GM19467 (cell line): ENCODE data around the gene KRT1.
"Not testable (repeated sequence)": the region's sequence is repeated elsewhere in the genome, so short reads cannot be mapped to it uniquely, and the experiment has no call there.

Experiments
- ATAC-seq: cut with Tn5 transposase; IDR thresholded peaks from one replicate; pipeline ENCODE4 v1.9.1; 2021; ENCODE audit warnings: mild to moderate bottlenecking, moderate library complexity; ENCODE audit not compliant: unreplicated experiment

The KRT1 gene

GRCh38 chr12:52680363-52680762, at the start of gene KRT1:
TSS of gene KRT1 (minus strand) at chr12:52680407. CDS start at chr12:52680348, 59 bp downstream.
- no peak for ATAC-seq

DNA sequence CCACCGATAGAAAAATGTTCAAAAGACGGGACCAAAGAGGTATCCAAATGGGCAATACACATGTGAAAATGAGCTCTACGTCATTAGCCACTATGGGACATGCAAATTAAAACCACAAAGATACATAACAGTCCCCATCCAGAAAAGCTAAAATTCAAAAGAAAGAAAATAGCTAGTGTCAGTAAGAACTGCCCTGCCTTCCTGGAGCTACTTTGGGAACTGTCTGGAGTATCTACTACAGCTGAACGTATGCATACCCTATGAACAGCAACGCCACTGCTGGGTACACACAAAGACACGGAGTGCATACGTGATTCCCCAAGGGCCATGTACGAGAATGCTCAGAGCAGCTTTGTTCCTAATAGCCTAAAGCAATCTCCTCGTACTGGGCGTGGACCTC, 48.9 kb upstream of the KRT1 start:
- no peak for ATAC-seq

DNA sequence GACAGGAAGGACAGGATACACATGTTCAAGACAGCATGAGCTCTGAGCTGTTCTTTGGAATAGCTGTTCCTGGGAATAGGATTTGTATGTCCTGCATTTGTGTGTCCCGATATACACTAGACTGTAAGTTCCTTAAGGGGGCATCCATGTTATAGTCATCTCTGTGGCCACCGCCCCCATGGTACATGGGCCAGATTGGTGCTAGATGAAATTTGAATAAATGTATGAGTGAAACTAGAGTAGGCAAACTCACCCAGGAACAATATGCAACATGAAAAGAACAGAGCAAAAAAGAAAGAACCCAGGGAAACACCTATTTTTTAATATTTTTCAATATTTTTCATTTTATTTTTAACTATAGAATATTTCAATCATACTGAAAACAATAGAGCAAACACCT, 48.2 kb upstream of the KRT1 start:
- no peak for ATAC-seq

DNA sequence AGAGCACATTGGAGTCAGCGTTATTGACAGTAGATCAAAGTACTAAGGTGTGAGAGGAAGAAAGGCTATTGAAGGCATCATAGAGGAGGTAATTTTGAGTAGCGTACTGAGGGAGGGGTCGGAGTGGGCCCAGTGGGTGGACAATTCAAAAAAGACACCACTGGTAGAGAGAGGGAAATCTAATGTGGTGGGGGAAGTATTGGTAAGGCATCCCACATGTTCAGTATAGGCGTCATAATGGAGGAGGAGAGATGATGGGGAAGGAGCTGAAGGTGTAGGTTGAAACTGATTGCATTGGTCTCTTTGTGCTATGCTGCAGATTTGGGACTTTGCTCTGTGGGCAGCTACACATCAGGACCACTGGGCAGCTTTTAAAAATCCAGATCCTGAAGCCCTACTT, 46.8 kb upstream of the KRT1 start:
- ATAC-seq, result no peak

DNA sequence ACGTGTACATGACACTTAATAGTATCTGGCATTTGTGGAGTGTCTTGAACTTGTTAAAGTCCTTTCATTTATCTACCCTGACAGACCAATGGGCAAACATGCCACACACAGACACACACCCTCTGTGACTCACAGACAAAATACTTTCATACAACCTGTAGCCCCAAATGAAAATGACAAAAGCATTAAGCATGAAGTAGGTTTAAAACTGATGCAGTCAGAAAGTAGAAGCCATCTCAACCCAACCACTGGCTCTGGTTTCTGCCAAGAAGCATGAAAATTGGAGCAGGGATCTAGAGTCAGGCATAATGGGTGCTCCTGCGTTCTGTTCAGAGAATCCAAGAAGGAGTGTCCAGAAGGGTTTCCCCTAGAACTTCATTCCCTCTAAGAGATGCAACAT, 46.2 kb upstream of the KRT1 start:
- no peak for ATAC-seq

DNA sequence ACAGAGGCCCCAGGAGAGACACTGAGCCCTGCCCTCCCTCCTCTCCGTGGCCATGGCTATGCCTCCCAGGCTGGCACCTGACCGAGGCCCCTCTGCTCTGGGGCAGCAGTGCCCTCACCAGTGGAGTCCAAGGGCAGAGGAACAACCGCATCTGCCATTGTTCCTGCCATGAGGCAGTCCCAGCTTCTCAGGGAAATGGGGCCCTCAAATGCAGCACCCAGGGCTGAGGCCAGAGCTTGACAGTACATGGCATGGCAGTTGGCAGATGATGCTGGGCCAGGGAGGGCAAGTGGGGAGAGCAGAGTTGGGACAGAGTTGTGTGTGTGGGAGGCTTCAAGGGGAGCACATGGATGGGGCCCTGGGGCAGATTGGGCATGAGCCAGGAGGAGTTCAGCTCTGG, 44.2 kb upstream of the KRT1 start:
- no peak for ATAC-seq

DNA sequence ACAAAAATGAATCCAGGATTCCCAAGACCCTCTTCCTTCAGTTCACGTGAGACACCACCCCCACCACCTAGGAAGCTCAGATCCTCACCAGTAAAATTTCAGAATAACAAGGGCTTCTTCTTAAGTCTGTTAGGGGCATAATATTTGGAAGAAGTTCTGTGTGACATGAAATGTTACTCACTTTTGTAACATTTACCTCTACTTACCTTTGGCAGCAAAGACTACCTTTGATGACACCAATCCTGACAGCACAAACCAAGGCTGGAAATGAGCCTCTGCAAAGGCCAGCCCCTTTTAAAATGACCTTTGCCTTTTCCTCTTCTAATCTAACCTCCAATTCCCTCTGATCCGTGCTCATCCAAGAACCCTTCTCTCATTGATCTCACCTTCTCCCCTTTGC, 42.5 kb upstream of the KRT1 start:
- ATAC-seq, result no peak

DNA sequence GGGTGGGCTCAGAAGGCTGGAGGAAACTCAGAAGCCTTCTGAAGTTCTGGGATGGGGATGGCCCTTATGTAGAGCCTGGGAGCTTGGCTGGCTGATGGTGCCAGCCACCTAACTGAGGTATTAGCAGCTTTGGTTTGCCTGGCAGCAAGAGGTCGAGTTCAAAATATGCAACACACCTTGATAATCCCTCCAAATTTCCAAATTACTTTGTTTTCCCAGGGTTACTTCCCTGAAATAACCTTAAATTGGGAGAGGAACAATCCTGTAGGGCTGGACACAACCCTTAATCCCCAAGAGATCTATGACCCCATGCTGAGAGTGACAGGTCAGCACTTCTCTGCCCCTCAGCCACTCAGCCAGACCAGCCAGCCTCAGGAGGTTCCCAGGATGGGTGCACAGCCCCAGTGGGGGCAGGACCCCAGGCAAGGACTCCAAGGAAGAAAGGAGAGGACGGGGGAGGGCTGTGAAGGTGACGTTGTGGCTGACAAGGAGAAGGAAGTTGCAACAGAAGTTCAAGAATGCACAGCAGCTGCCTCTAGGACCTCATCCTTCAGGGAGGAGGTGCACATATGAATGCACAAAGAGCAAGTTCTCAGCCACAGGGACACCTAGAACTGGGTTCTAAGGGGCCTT, 41.7 kb upstream of the KRT1 start:
- no peak for ATAC-seq

GRCh38 chr12:52720365-52720886, 40.2 kb upstream of the KRT1 start:
- ATAC-seq, result no peak

DNA sequence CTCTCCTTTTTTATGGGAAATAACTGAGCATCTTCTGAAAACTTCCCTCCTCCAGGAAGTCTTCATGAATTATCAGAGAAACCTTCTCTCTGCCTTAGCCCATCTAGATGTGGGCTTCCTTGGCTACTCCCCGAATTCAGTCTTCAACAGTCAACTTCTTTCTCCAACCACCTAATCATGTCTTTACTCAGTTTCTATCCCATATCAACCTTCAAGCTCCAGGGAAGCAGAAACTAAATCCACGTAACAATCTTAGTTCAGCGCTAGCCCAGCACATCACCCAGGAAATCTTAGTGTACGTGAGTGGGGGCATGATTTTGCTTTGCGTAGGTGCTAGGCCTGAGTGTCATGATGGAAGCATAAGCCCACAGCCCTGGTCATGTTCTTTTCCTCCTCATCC, 35.9 kb upstream of the KRT1 start:
- no peak for ATAC-seq

DNA sequence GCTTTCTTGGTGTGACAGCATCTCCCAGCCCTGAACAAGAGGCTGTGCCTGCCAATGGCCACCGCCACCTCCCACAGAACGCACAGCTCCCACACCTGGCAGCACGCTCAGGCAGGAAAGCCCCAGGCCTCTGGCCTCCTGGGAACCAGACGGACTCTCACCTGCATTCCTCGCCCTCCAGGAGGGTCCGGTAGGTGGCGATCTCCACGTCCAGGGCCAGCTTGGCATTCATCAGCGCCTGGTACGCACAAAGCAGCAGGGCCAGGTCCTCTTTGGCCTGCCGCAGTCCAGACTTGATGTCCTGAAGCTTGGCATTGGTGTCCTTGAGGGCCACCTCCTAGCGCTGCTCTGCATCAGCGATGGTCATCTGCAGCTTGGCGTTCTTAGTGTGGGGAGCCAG, 35.2 kb upstream of the KRT1 start:
- ATAC-seq, result no peak

- no peak for ATAC-seq
Observed at GRCh38 chr12:52714887-52715281, 34.7 kb upstream of the KRT1 start.

DNA sequence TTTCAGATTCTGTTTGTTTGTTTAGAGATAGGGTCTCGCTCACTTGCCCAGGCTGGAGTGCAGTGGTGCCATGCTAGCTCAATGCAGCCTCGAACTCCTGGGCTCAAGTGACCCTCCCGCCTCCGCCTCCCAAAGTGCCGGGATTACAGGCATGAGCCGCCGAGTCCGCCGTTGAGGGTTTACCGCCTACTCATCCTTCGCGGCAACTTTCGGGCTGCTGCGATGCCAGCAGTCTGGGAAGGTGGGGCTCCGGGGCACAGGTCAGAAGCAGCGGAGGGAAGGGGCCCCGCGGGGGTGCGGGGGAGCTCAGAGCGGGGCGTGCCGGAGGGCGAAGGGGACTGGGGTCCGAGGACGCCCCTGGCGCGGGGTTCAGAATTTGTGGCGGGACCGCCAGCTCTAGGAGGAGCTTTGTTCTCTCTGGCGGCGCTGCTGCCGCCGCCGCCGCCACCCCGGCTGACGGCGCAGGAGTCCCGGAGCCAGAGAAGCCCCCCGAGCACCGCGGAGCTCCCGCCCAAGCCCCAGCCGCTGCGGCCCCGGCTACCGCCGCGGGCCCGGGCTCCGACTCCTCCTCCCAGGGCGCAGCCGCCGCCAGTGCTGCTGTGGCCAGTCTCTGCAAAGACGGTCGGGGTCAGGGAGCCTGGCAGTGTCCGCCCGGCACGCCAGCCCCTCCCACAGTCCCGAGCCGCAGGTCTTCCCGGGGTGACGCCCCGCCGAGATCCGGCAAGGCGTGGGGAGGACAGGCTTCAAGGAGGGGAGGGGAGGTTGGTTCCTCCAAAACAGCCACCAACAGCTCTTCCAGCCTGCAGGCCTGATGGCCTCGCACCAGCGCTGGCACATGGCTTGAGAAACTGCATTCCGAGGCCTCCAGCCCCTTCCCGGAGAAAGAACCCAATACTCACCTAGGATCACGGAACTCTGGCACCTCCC, 34.0 kb upstream of the KRT1 start:
- ATAC-seq, result no peak

DNA sequence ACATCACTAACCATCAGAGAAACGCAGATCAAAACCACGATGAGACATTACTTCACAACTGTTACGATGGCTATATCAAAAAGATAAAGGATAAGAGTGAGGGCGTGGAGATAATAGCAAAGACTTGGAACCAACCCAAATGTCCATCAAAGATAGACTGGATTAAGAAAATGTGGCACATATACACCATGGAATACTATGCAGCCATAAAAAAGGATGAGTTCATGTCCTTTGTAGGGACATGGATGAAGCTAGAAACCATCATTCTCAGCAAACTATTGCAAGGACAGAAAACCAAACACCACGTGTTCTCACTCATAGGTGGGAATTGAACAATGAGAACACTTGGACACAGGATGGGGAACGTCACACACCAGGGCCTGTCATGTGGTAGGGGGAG, 31.9 kb upstream of the KRT1 start:
- not testable (repeated sequence) for ATAC-seq

DNA sequence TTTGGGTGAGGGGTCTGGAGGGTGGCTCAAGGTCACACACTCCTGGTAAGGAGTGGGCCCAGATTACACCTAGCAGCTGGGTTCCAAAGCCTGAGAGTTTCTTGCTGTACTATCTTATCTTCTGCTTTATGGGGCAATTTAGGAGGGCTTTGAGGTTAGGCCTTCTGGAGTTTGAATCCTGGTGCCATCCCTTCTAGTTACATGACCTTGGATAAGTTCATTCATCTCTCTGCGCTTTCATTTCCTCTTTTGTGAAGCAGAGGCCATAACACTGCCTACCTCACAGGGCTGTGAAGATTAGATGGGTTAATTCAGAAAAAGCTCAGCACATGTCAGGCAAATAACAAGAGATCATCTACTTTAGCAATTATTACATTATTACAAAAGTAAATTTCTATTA, 30.5 kb upstream of the KRT1 start:
- no peak for ATAC-seq

- no peak for ATAC-seq
Observed at GRCh38 chr12:52708010-52708409, 27.8 kb upstream of the KRT1 start.

- no peak for ATAC-seq
Observed at GRCh38 chr12:52704464-52704863, 24.3 kb upstream of the KRT1 start.

- no peak for ATAC-seq
Observed at GRCh38 chr12:52703878-52704277, 23.7 kb upstream of the KRT1 start.

GRCh38 chr12:52703424-52703823, 23.2 kb upstream of the KRT1 start, which contains the start of gene KRT77:
TSS of gene KRT77 (minus strand) at chr12:52703524. CDS start at chr12:52703434, 90 bp downstream.
- ATAC-seq, result no peak

GRCh38 chr12:52702338-52702737, 22.1 kb upstream of the KRT1 start:
- ATAC-seq, result no peak

DNA sequence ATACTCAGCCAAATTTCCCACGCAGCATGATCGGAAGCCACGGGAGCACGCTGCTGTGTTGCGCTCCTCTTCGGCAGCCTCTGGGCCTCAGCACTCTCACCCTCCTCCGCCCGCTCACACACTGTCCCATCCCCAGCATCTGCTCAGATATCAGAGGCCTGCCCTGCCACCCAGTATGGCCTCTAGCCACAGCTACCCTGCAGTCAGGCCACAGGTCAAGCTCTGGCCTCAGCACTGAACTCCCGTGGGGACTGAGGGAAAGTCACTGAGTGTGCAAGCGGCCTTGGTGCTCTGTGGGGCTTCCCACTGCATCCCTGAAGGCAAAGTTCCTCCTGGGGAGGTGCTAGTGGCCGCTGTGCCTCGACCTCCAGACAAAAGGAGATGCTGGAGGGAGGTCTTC, 21.1 kb upstream of the KRT1 start:
- no peak for ATAC-seq

DNA sequence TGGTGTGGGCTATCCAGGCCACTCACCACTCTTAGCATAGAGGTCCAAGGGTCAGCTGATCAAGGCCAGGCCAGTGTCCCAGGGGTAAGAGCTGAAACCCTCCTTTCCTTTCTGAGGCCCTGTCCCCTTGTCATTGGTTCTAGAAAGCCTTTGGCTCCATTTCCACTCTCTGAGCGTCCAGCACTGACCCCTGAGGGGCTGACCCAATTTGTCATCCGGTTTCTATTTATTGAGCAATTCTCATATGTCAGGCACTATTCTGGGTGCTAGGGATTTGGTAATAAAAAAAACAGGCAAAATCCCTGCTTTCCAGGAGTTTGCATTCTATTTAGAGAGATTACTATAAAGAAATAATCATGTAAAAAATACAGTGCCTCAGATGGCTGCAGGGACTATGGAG, 19.8 kb upstream of the KRT1 start:
- ATAC-seq, result no peak
